ENCODE data around the gene FAF1. TPM values are rescaled to one million over a fixed set of nuclear protein-coding genes. Genes with fewer than 3 reads are reported as not detected.

FAF1 gene
- total and polyA plus RNA-seq, 9 of the 15 experiments (the other 6 are each of a cell fraction or from before 2014, with no cell fraction given), result 48.7 to 225 (median 118) TPM

DNA sequence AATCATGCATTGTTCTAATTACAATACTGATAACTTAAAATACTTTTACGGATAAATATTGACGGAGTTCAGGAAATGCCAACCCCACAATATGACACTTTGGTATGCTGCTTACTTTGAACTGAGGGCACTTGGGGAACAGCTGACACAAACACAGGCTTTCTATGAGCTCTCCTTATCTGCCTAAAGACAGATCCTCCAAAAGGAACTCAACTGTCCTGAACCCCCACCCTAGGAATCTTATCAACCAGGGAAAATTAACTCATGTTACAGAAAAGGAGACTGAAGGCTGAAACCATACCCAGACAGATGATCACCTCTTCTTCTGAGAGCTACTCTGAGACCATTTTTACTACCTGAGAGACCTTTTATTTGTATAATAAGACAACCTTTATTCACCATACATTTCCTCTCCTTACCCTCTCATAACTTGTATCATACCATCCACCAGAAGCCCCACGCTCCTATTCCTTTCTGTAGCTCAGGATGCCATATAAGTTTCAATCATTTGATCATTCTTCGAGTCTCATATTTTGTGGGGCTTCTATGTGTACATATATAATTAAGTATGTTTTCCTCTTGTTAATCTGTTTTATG, 239.5 kb downstream of the FAF1 start (continued):
- TF ChIP-seq, protein P1, sequence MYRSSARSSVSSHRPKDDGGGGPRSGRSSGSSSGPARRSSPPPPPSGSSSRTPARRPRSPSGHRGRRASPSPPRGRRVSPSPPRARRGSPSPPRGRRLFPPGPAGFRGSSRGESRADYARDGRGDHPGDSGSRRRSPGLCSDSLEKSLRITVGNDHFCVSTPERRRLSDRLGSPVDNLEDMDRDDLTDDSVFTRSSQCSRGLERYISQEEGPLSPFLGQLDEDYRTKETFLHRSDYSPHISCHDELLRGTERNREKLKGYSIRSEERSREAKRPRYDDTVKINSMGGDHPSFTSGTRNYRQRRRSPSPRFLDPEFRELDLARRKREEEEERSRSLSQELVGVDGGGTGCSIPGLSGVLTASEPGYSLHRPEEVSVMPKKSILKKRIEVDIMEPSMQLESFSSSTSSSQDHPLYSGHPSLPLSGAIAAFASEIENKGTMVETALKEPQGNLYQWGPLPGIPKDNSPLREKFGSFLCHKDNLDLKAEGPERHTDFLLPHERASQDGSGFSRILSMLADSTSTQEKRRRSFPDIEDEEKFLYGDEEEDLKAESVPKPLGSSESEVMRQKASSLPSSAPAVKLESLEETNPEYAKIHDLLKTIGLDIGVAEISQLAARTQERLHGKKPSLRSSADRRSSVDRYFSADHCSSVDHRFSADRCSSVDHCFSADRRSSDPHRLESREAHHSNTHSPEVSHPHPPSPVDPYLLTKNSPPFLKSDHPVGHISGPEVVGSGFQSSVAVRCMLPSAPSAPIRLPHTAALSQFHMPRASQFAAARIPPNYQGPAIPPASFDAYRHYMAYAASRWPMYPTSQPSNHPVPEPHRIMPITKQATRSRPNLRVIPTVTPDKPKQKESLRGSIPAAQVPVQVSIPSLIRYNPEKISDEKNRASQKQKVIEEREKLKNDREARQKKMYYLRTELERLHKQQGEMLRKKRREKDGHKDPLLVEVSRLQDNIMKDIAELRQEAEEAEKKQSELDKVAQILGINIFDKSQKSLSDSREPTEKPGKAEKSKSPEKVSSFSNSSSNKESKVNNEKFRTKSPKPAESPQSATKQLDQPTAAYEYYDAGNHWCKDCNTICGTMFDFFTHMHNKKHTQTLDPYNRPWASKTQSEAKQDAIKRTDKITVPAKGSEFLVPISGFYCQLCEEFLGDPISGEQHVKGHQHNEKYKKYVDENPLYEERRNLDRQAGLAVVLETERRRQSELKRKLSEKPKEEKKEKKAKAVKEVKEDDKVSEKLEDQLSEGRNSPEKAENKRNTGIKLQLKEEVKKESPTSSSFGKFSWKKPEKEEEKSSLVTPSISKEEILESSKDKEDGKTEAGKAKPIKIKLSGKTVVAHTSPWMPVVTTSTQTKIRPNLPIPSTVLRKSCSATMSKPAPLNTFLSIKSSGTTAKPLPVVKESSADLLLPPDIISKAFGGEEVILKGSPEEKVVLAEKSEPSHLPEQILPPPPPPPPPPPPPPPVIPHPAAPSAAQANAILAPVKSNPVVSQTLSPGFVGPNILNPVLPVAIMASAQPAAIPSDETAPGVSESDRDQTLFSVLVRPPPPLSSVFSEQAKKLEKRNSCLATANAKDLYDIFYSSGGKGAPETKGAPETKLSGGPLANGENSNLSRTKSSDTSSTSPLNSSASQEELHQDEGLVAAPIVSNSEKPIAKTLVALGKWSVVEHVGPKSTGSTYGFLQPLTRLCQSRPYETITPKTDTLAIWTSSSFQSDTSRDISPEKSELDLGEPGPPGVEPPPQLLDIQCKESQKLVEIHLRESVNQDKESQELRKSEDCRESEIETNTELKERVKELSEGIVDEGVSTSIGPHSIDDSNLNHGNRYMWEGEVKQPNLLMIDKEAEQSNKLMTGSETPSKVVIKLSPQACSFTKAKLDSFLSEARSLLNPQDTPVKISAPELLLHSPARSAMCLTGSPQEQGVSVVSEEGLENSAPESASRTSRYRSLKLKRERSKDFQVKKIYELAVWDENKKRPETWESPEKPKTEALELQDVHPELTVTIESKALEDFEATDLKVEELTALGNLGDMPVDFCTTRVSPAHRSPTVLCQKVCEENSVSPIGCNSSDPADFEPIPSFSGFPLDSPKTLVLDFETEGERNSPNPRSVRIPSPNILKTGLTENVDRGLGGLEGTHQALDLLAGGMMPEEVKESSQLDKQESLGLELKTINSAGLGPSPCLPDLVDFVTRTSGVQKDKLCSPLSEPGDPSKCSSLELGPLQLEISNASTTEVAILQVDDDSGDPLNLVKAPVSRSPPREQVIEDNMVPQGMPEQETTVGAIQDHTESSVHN (IDR thresholded peaks at IDR 0.05; ENCODE audit: borderline replicate concordance in 1 of 2, low read depth in 1 of 2), result peak in 1 of 2 experiments; percentile 43; a peak in 1 of 4 replicates
- TF ChIP-seq MCM2 (IDR thresholded peaks at IDR 0.05; ENCODE audit: low read depth), result no peak
- no peak for TF ChIP-seq ZZZ3 (IDR thresholded peaks at IDR 0.05)
- no peak for TF ChIP-seq ZBTB8A (IDR thresholded peaks at IDR 0.05; ENCODE audit: partially characterized antibody)
- TF ChIP-seq ADNP (tag; IDR thresholded peaks at IDR 0.05), result no peak
- TF ChIP-seq SIRT6 (IDR thresholded peaks at IDR 0.05; ENCODE audit: low read depth, low read length), result no peak
- TF ChIP-seq MTA2 (IDR thresholded peaks at IDR 0.05; ENCODE audit: low read depth), result peak; percentile 83
- peak; percentile 71 to 76; a peak in 3 of 4 replicates for TF ChIP-seq KDM1A (IDR thresholded peaks at IDR 0.05)
- no peak for TF ChIP-seq HNRNPLL (IDR thresholded peaks at IDR 0.05; ENCODE audit: low read depth, low read length, poor library complexity, severe bottlenecking)
- TF ChIP-seq ZBED1 (IDR thresholded peaks at IDR 0.05), result no peak; the same call in 1 of the 2 replicates
- no peak for TF ChIP-seq ZSCAN32 (CRISPR knock-in tag; IDR thresholded peaks at IDR 0.05)
- peak in 1 of 2 experiments; percentile 11 for TF ChIP-seq NCOA2 (IDR thresholded peaks at IDR 0.05; ENCODE audit: partially characterized antibody in 2 of 2)
- TF ChIP-seq TFAM (CRISPR knock-in tag; conservative IDR thresholded peaks at IDR 0.05), result no peak
- peak; percentile 71; the same call in 1 of the 2 replicates for TF ChIP-seq HEY1 (CRISPR knock-in tag; IDR thresholded peaks at IDR 0.05; ENCODE audit: borderline replicate concordance)
- no peak for TF ChIP-seq ZNF23 (CRISPR knock-in tag; IDR thresholded peaks at IDR 0.05)
- TF ChIP-seq SMAD3 (CRISPR knock-in tag; conservative IDR thresholded peaks at IDR 0.05), result no peak
- TF ChIP-seq ZNF785 (CRISPR knock-in tag; IDR thresholded peaks at IDR 0.05), result no peak
- no peak for TF ChIP-seq ZNF165 (CRISPR knock-in tag; IDR thresholded peaks at IDR 0.05; ENCODE audit: borderline replicate concordance)
- TF ChIP-seq HDAC1 (IDR thresholded peaks at IDR 0.05), result peak; percentile 12 to 84; a peak in 2 of 4 replicates
- TF ChIP-seq ATF3 (IDR thresholded peaks at IDR 0.05), result no peak
- TF ChIP-seq ATF3 (CRISPR knock-in tag; conservative IDR thresholded peaks at IDR 0.05), result no peak
- TF ChIP-seq ZNF75A (CRISPR knock-in tag; IDR thresholded peaks at IDR 0.05), result no peak

Measured in K562 (cell line).